Left ventricle myocardium inferior (tissue), 1 donor: ENCODE data around the gene CCDC85A. TPM values are rescaled to one million over a fixed set of nuclear protein-coding genes. Genes with fewer than 3 reads are reported as not detected.

Experiments
- DNase-seq: peaks from one replicate; pipeline ENCODE4 v3.0.0-alpha.2; 2020
- H3K27ac ChIP-seq: fragments of 200-600 bp; replicated peaks from 2 replicates; pipeline ENCODE4 v1.8.0; 2021
- H3K27me3 ChIP-seq: fragments of 200-600 bp; 2 replicates; pipeline ENCODE4 v1.8.0; 2021; ENCODE audit warnings: low read depth
- H3K36me3 ChIP-seq: fragments of 200-600 bp; 2 replicates; pipeline ENCODE4 v1.8.0; 2021
- H3K4me1 ChIP-seq: fragments of 200-600 bp; 2 replicates; pipeline ENCODE4 v1.8.0; 2021
- H3K4me3 ChIP-seq: fragments of 200-600 bp; 2 replicates; pipeline ENCODE4 v1.8.0; 2021; ENCODE audit warnings: mild to moderate bottlenecking, moderate library complexity
- H3K9me3 ChIP-seq: fragments of 200-600 bp; replicated peaks from 2 replicates; pipeline ENCODE4 v1.8.0; 2021
- CTCF ChIP-seq: fragments of 200-600 bp; IDR thresholded peaks from 2 replicates; pipeline ENCODE4 v1.8.0; 2021; ENCODE audit warnings: antibody characterized with exemption, mild to moderate bottlenecking, borderline replicate concordance
- intact Hi-C: fragments of 100-400 bp; cut with micrococcal nuclease; formaldehyde crosslinking; loops from one replicate; pipeline ENCODE4 v1.11.0; 2022
- total RNA-seq: library from RNA; stranded (reverse); fragmentation: NEBNext Ultra II Directional; extraction: Animal tissue kit (Norgen Biotek cat#: 25700); gene quantifications from one replicate; pipeline ENCODE4 v1.2.1, GENCODE V29; 2021
- donor health status: DM: no; HTN: yes; CAD: no; lungs with severe emphysema.

The CCDC85A gene
- total RNA-seq, 1 donor from 2014 or later = 4.4 TPM

- no peak for DNase-seq
- intact Hi-C loops = loop anchor here (10.0 kb wide), 1 partner anchor 547 kb away; no protein-coding TSS in a partner anchor
- Histone ChIP-seq H3K27ac (no peak overlapping the region), H3K4me3 (no peak overlapping the region), H3K27me3 (peaks cover 3% of the 10 kb centered on the region), H3K36me3 (no peaks in the 10 kb centered on the region), H3K9me3 (no peaks in the 10 kb centered on the region), H3K4me1 (peaks cover 4% of the 10 kb centered on the region)
- no peak for TF ChIP-seq CTCF
These were observed 14.0 kb downstream of the CCDC85A start for GRCh38 chr2:56197816-56198215.

GRCh38 chr2:56198936-56199335 lies 15.1 kb downstream of the CCDC85A start:
- no peaks in the 10 kb centered on the region for H3K36me3 ChIP-seq
- H3K4me3 ChIP-seq = no peak overlapping the region
- intact Hi-C loops = loop anchor here (10.0 kb wide), 1 partner anchor 546 kb away; no protein-coding TSS in a partner anchor
- DNase-seq = no peak
- H3K9me3 ChIP-seq = no peaks in the 10 kb centered on the region
- H3K4me1 ChIP-seq = peaks cover 2% of the 10 kb centered on the region
- H3K27ac ChIP-seq = no peak overlapping the region
- H3K27me3 ChIP-seq = no peaks in the 10 kb centered on the region
- TF ChIP-seq CTCF = no peak

DNA sequence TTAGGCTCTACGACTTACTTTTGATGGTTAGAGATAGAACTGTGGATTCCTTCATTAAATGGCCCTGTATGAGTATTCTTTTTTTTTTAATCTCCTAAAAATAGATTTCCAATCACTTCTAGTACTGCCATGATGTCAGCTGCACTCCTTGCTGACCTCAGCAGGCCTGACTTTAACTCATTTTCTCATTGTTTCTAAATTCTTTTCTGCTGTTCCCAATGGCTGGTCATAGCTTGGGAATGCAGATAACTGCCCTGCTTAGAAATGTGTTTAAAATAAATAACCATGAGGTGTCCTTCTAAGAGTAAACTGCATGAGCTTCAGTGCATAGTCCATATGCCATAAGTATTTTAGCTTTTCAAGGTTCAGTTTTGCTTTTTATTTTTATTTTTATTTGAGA lies 15.7 kb downstream of the CCDC85A start:
- H3K4me1 ChIP-seq = peaks cover 2% of the 10 kb centered on the region
- intact Hi-C loops = loop anchor here (10.0 kb wide), 1 partner anchor 545 kb away; no protein-coding TSS in a partner anchor
- H3K27ac ChIP-seq = no peak overlapping the region
- no peak for TF ChIP-seq CTCF
- no peaks in the 10 kb centered on the region for H3K36me3 ChIP-seq
- DNase-seq = no peak
- no peak overlapping the region for H3K4me3 ChIP-seq
- H3K9me3 ChIP-seq = no peaks in the 10 kb centered on the region
- no peaks in the 10 kb centered on the region for H3K27me3 ChIP-seq

GRCh38 chr2:56202381-56203121 lies 18.8 kb downstream of the CCDC85A start:
- intact Hi-C loops = loop anchor here (10.0 kb wide), 1 partner anchor 162 kb away; no protein-coding TSS in a partner anchor
- Histone ChIP-seq H3K36me3 (no peaks in the 10 kb centered on the region), H3K27ac (no peak overlapping the region), H3K9me3 (no peaks in the 10 kb centered on the region), H3K4me1 (no peaks in the 10 kb centered on the region), H3K4me3 (no peak overlapping the region), H3K27me3 (no peaks in the 10 kb centered on the region)
- TF ChIP-seq CTCF = no peak
- no peak for DNase-seq

- H3K9me3 ChIP-seq = no peaks in the 10 kb centered on the region
- H3K27me3 ChIP-seq = no peaks in the 10 kb centered on the region
- no peak overlapping the region for H3K27ac ChIP-seq
- no peak overlapping the region for H3K4me3 ChIP-seq
- no peaks in the 10 kb centered on the region for H3K36me3 ChIP-seq
- TF ChIP-seq CTCF = no peak
- no peak for DNase-seq
- intact Hi-C loops = loop anchor here (10.0 kb wide), 1 partner anchor 160 kb away; no protein-coding TSS in a partner anchor
- H3K4me1 ChIP-seq = no peaks in the 10 kb centered on the region
These were observed 20.8 kb downstream of the CCDC85A start for GRCh38 chr2:56204556-56204955.
